Activated CD8-positive, alpha-beta memory T cell treated with anti-CD3 and anti-CD28 coated beads for 1 hour (primary cell): ENCODE measurements around the gene GALNT8.
"Not testable (repeated sequence)": the region's sequence is repeated elsewhere in the genome, so short reads cannot be mapped to it uniquely, and the experiment has no call there.

Experiments
- DNase-seq, 2 donors: peaks; one replicate each; pipeline ENCODE4 v3.0.0-alpha.2; 2020; ENCODE audit warnings: low read depth in 1 of 2; ENCODE audit errors: extremely low read depth in 1 of 2

Gene GALNT8

DNA sequence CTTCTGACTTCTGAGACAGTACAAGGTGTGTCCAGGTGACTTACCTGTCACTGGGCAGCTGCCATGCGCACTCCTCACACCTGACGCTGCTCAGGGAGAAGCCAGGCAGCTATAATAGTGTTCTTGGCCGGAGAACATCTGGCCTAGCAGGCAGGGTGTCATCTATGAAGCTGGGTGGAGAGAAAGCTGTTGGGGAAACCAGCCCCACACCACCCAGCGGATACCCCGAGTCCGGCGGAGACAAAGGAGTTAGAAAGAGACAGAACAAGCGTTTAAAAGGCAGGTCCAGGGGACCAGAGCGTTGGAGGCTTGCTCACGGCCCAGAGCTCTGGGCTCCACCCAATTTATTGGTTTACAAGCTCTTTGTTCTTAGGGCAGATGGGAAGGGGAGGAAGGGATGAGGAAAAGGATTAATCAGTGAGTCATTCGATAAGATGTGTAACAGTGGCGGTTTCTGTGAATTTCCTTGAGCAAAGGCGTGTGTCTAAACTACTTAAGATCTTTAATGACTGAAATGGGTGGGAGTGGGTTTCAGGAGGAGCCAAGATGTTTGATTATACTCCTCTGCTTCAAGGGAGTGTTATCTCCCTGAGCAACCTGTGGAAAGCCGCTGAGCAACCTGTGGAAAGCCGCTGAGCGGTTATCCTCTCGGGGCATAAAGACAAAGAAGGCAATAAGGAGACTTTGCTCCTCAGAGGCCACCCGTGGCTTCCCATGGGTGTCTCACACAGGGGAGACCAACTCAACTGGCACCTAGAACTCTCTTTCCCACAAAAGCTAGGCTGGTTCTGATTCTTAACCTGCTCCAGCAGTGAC is at the start of gene GALNT8:
TSS of gene GALNT8 (plus strand) at position 580 of the 816 bp plus-strand sequence. CDS start 278 bp downstream, outside the sequence.
- no peak for DNase-seq

- DNase-seq: no peak
Measured at GRCh38 chr12:4679711-4680110, 40.5 kb upstream of the GALNT8 start.

DNA sequence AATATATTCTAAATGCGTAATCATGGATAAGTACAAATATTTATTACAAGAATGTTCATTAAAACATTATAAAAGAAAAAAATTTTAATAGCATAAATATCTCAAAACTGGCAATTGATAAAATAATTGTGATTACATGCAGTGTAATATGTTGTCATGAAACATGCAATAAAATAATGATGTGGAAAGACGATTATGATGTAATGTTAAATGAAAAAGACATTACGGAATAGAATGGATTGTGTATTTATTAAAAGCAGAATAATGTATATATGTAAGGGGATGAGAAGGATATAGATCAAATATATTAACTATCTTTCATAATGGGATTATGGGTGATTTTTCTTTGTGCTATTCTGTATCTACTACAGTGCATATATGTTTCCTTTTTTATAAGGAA is 38.5 kb upstream of the GALNT8 start:
- DNase-seq: no peak

- DNase-seq: no peak
Measured at GRCh38 chr12:4685317-4685716, 34.9 kb upstream of the GALNT8 start.

- DNase-seq: no peak
Measured at GRCh38 chr12:4690760-4691159, 29.4 kb upstream of the GALNT8 start.

- DNase-seq: no peak
Measured at GRCh38 chr12:4700621-4701026, 19.6 kb upstream of the GALNT8 start.

DNA sequence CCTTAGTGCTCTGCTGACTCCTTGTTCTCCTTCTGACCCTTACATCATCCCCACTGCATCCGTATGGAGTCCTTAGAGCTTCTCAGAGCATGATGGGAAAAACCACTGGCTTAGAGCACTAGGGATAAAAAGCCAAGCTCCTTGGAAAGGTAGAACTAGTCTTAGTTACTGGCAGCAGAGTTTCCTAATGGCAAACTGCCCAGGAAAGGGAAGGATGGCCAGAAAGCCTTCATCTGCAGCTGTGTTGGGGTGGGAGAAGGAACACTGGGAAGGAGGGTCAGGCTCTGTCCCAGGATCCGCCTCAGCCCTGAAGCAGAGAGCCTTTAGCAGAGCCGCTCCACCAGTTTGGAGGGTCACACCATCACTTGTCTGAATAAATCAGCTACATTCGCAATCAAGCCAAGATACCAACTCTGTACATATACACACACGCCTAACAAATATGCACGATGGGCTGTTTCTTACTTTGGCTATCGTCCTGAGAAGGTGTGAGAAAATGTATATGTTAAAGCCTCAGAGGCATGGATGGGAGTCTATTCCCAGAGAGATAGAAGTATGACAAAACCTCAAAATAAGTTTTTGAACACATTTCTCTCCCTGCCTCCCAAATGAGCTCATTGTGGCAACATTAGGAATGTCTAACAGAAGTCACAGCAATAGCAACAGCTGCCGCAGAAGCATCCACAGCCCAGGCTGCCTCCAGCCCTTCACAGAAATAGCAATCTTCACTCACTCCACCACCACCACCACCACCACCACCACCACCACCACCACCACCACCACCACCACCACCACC is 18.6 kb upstream of the GALNT8 start:
- DNase-seq: no peak

DNA sequence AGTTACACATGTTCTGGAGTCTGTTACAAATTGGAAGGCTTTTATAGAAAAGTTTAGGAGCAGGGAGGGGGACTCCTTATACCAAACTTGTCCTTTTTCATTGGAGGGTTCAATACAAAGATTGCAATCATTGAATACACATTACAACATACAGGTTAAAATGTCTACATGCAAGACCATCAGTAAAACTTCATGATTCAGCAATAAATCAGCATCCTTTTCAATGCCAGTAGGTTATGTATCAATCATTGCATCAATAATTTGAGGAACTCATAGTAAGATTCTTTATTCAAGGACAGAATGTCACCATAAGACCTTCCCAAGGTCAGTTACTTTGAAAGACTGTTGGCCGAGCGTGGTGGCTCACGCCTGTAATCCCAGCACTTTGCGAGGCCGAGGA is 16.5 kb upstream of the GALNT8 start:
- no peak for DNase-seq

DNA sequence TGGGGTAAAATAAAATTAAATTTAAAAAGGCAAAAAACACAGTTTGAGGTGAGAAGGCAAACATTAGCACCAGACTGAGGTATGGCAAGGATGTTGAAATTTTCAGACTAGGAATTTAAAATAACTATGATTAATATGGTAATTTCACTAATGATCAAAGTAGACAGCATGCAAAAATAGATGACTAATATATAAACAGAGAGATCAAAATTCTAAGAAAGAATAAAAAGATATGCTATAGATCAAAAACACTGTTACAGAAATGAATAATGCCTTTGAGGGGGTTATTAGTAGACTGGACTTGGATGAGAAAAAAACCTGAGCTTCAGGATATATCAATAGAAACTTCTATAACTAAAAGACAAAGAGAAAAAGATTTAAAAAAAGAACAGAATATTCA is 14.4 kb upstream of the GALNT8 start:
- DNase-seq: no peak

- DNase-seq: no peak
Measured at GRCh38 chr12:4707306-4707705, 12.9 kb upstream of the GALNT8 start.

DNA sequence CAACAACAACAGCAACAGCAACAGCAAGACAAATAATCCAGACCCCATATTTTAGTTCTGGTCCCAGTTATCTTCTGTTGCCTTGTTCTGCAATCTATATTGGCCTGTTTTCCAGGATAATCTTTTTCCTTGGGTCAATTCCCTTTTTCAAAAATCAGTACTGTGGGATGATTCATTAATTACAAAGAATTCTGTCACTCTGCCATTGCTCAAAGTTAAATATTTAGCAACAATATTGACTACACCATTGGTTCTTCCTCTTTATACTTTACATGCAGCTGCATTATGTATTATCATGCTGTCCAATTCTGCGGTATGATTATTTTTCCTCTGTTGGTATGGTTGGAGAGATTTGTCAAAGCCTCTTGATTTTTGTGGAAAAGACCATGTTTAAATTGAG is 10.1 kb upstream of the GALNT8 start:
- no peak for DNase-seq

DNA sequence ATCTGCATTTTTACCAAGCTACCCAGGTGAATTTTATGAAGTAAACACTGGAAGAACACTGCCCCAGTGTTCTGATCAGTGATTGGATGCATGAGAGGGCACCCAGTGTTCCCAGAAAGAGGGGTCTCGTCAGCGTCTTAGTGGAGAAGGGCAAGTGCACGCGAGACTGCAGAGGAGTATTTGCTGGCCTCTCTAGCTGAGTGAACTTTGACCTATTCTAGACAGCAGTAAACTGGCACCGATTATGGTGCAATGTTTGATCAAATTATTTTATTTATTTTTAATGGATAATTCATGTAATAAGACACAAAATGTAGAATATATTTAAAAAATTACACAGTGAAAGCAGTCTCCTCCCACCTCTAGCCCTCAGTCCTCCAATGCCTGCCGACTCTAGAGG is 5.3 kb upstream of the GALNT8 start:
- no peak for DNase-seq

GRCh38 chr12:4717806-4718205 is 2.4 kb upstream of the GALNT8 start:
- DNase-seq: no peak

- no peak for DNase-seq
Measured at GRCh38 chr12:4720637-4720995, 416 bp downstream of the GALNT8 start.

DNA sequence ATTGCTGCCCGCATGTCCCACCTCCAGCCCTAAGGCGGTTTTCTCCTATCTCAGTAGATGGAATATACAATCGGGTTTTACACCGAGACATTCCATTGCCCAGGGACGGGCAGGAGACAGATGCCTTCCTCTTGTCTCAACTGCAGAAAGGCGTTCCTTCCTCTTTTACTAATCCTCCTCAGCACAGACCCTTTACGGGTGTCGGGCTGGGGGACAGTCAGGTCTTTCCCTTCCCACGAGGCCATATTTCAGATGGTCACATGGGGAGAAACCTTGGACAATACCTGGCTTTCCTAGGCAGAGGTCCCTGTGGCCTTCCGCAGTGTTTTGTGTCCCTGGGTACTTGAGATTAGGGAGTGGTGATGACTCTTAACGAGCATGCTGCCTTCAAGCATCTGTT is 1.4 kb downstream of the GALNT8 start:
- DNase-seq: not testable (repeated sequence)

DNA sequence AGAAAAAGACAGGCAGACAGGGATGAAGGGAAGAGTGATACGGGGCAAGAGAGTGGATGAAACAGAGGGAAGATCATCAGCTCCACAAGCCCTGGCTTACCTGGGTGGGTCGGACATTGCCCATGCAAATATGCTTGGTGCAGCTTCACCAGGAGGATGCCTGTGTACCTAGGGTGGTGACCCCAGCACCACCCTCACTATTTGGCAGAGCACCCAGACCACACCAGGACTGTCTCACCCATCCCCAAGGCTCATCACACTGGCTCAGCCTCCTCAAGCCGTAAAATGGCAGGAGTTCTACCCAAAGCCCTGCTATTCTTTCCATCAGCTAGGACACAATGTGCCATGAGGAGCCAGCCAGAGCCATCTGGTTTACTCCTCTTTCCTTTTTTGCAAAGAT is 3.0 kb downstream of the GALNT8 start:
- no peak for DNase-seq

GRCh38 chr12:4725057-4725456 is 4.9 kb downstream of the GALNT8 start:
- no peak for DNase-seq

GRCh38 chr12:4734625-4735340 is 14.6 kb downstream of the GALNT8 start:
- DNase-seq: no peak

DNA sequence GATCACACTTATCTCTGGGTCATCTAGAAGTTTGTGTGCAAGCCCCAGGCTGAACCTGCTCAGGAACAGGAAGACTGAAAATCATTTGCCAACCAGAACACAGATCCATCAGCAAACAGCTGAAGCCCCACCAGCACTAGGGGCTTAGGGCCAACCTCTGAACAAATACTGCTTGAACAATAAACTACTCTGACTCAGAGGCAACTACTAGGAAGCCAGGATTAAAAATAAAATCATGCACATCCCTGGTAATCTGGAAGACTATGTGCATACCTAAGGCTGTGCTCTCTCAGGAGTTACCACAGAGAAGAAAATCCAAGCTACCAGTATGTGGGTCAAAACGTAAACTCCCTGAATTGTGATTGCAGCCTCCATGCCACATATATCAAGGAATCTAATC is 15.9 kb downstream of the GALNT8 start:
- no peak for DNase-seq

DNA sequence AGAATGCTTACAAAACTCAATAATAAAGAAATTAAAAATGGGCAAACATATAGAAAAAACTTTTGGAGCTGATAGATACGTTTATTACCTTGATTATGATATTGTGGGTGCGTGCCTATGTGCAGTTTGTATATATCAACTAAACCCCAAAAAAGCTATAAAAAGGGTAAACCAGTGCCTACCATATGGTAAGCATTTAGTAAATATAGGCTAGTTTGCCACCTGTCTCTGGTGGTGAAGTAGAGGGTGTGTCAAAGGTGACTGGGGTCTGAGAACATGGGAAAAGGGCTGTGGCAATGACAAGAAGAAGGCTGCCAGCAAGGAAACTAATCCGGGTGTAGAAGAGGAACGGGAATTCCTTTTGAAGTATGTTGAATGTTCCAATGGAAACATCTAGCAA is 18.3 kb downstream of the GALNT8 start:
- DNase-seq: no peak

DNA sequence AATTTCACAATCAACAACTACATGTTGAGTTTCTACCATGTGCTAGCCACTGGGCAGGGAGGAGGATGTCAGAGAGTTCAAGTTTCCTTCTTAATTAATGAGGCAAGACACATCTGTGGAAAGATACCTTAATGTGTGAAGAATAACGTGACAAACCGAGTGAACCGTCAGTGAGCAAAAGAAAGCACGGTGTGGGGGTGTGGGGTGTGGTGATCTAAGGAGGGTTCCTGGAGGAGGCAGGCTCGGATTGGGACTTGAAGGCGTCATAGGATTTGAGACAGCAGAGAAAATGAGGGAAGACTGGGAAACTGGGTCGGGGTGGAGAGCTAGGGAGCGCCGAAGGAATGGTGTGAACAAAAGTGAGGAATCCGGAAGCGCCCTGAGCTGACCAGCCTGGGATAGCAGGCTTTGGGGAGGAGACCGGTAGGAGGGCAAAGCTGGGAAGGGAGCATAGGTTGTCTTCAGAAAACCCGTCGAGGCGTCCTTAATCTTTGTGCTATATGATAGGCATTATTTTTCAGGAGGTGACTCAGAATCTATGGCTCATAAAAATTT is 22.3 kb downstream of the GALNT8 start:
- DNase-seq: no peak
